ENCODE results near the gene RIC1.

DNA sequence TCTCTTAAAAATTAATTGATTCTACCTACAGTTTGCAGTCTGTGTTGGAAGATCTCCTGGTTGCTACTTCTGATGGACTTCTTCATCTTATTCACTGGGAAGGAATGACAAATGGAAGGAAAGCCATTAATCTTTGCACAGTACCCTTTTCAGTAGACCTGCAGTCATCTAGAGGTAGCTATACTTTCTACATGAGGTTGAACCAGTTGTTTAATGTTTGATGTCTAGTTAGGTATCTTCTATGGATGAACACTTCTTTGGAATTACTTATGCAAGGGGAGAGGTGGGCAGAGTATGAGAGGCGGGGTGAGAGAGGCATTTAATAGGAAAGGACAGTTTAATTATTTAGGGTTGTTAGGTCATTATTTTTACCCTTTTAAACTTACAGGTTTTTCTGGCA lies 91.2 kb downstream of the RIC1 start:
- TF ChIP-seq TCF12 (IDR thresholded peaks at IDR 0.05; ENCODE audit: low read depth, low read length): no peak
- TF ChIP-seq, protein P1, sequence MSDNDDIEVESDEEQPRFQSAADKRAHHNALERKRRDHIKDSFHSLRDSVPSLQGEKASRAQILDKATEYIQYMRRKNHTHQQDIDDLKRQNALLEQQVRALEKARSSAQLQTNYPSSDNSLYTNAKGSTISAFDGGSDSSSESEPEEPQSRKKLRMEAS (IDR thresholded peaks at IDR 0.05): no peak
- TF ChIP-seq, protein P2, sequence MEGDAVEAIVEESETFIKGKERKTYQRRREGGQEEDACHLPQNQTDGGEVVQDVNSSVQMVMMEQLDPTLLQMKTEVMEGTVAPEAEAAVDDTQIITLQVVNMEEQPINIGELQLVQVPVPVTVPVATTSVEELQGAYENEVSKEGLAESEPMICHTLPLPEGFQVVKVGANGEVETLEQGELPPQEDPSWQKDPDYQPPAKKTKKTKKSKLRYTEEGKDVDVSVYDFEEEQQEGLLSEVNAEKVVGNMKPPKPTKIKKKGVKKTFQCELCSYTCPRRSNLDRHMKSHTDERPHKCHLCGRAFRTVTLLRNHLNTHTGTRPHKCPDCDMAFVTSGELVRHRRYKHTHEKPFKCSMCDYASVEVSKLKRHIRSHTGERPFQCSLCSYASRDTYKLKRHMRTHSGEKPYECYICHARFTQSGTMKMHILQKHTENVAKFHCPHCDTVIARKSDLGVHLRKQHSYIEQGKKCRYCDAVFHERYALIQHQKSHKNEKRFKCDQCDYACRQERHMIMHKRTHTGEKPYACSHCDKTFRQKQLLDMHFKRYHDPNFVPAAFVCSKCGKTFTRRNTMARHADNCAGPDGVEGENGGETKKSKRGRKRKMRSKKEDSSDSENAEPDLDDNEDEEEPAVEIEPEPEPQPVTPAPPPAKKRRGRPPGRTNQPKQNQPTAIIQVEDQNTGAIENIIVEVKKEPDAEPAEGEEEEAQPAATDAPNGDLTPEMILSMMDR (IDR thresholded peaks at IDR 0.05; ENCODE audit: control extremely low read depth in 1 of 3, insufficient read depth in 1 of 3, low read depth in 1 of 3, low read length in 3 of 3): no peak
